ENCODE results near the gene LGR6.
"Not testable (repeated sequence)": the region's sequence is repeated elsewhere in the genome, so short reads cannot be mapped to it uniquely, and the experiment has no call there.

LGR6 gene

GRCh38 chr1:202179828-202180750, 13.5 kb upstream of the LGR6 start:
- no peak for DNase-seq (ENCODE audit: low read depth)

- not testable (repeated sequence) for DNase-seq (ENCODE audit: low read depth)
Observed at GRCh38 chr1:202180751-202181139, 12.9 kb upstream of the LGR6 start.

- no peak for DNase-seq (ENCODE audit: low read depth)
Observed at GRCh38 chr1:202181586-202181985, 12.0 kb upstream of the LGR6 start.

GRCh38 chr1:202182040-202182877, 11.3 kb upstream of the LGR6 start:
- no peak for DNase-seq (ENCODE audit: low read depth)

- no peak for DNase-seq (ENCODE audit: low read depth)
Observed at GRCh38 chr1:202184750-202185460, 8.7 kb upstream of the LGR6 start.

GRCh38 chr1:202186327-202186726, 7.3 kb upstream of the LGR6 start:
- no peak for DNase-seq (ENCODE audit: low read depth)

- DNase-seq (ENCODE audit: low read depth) = no peak
Observed at GRCh38 chr1:202187041-202187671, 6.4 kb upstream of the LGR6 start.

- no peak for DNase-seq (ENCODE audit: low read depth)
Observed at GRCh38 chr1:202187697-202188407, 5.7 kb upstream of the LGR6 start.

GRCh38 chr1:202189001-202189790, 4.4 kb upstream of the LGR6 start:
- peak; percentile 47 for DNase-seq (ENCODE audit: low read depth)

GRCh38 chr1:202189918-202190715, 3.5 kb upstream of the LGR6 start:
- DNase-seq (ENCODE audit: low read depth) = no peak

- DNase-seq (ENCODE audit: low read depth) = not testable (repeated sequence)
Observed at GRCh38 chr1:202191391-202191790, 2.2 kb upstream of the LGR6 start.

- DNase-seq (ENCODE audit: low read depth) = peak; percentile 31
Observed at GRCh38 chr1:202192770-202193613, 607 bp upstream of the LGR6 start.

GRCh38 chr1:202194328-202194648, 689 bp downstream of the LGR6 start:
- no peak for DNase-seq (ENCODE audit: low read depth)

- DNase-seq (ENCODE audit: low read depth) = peak; percentile 21
Observed at GRCh38 chr1:202197653-202198365, 4.2 kb downstream of the LGR6 start.

GRCh38 chr1:202198366-202198724, 4.7 kb downstream of the LGR6 start:
- no peak for DNase-seq (ENCODE audit: low read depth)

GRCh38 chr1:202199040-202199889, 5.7 kb downstream of the LGR6 start:
- no peak for DNase-seq (ENCODE audit: low read depth)

- DNase-seq (ENCODE audit: low read depth) = no peak
Observed at GRCh38 chr1:202200112-202200548, 6.5 kb downstream of the LGR6 start.

All from stimulated activated CD8-positive, alpha-beta memory T cell treated with anti-CD3 and anti-CD28 coated beads, Interleukin-12 subunit alpha, Interleukin-12 subunit beta, amount 100 ng/mL, for 4 hours (primary cell).